CD4-positive, alpha-beta T cell treated with Interleukin-6 for 4 hours (primary cell): ENCODE results near the gene TRDMT1.

ENCODE experiments used
- DNase-seq: peaks from one replicate; pipeline ENCODE4 v3.0.0-alpha.2; 2020; ENCODE audit warnings: mixed read lengths

TRDMT1 gene

DNA sequence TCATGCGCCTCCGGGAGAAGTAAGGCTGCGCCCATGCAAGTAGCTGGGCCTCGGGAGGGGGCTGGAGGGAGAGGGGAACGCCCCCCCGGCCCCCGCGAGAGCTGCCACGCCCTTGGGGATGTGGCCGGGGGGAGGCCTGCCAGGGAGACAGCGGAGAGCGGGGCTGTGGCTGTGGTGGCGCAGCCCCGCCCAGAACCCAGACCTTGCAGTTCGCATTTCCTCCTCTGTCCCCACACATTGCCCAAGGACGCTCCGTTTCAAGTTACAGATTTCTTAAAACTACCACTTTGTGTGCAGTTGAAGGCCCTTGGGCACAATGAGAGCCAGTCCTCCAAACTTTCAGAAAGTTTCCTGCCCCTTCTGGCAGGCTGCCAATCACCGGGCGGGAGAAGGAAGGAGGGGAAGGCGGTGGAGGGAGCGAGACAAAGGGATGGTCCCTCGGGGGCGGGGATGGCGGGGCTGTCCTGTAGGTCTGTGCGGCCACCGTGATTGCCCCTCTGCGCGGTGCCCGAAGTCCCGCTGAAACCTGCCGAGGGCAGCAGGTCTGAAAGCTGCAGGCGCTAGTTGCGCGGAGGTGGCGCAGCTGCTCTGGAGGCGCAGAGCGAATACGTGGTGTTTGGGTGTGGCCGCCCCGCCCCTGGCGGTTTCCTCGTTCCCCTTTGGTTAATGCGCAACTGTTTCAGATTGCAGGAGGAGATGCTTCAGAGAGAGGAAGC is 28.7 kb upstream of the TRDMT1 start:
- DNase-seq: peak; percentile 94

DNA sequence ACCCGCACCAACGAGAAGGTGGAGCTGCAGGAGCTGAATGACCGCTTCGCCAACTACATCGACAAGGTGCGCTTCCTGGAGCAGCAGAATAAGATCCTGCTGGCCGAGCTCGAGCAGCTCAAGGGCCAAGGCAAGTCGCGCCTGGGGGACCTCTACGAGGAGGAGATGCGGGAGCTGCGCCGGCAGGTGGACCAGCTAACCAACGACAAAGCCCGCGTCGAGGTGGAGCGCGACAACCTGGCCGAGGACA is 28.2 kb upstream of the TRDMT1 start:
- DNase-seq: no peak

GRCh38 chr10:17229016-17229716 is 27.7 kb upstream of the TRDMT1 start:
- DNase-seq: peak; percentile 93

DNA sequence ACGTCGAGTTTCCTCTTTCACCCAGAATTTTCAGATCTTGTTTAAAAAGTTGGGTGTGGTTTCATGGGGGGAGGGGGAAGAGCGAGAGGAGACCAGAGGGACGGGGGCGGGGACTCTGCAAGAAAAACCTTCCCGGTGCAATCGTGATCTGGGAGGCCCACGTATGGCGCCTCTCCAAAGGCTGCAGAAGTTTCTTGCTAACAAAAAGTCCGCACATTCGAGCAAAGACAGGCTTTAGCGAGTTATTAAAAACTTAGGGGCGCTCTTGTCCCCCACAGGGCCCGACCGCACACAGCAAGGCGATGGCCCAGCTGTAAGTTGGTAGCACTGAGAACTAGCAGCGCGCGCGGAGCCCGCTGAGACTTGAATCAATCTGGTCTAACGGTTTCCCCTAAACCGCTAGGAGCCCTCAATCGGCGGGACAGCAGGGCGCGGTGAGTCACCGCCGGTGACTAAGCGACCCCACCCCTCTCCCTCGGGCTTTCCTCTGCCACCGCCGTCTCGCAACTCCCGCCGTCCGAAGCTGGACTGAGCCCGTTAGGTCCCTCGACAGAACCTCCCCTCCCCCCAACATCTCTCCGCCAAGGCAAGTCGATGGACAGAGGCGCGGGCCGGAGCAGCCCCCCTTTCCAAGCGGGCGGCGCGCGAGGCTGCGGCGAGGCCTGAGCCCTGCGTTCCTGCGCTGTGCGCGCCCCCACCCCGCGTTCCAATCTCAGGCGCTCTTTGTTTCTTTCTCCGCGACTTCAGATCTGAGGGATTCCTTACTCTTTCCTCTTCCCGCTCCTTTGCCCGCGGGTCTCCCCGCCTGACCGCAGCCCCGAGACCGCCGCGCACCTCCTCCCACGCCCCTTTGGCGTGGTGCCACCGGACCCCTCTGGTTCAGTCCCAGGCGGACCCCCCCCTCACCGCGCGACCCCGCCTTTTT is 26.9 kb upstream of the TRDMT1 start, which contains the start of gene VIM:
Gene VIM, plus strand, starts transcription at position 151 of the 925 bp plus-strand sequence. CDS start 1,182 bp downstream, outside the sequence.
- peak; percentile 93 for DNase-seq

DNA sequence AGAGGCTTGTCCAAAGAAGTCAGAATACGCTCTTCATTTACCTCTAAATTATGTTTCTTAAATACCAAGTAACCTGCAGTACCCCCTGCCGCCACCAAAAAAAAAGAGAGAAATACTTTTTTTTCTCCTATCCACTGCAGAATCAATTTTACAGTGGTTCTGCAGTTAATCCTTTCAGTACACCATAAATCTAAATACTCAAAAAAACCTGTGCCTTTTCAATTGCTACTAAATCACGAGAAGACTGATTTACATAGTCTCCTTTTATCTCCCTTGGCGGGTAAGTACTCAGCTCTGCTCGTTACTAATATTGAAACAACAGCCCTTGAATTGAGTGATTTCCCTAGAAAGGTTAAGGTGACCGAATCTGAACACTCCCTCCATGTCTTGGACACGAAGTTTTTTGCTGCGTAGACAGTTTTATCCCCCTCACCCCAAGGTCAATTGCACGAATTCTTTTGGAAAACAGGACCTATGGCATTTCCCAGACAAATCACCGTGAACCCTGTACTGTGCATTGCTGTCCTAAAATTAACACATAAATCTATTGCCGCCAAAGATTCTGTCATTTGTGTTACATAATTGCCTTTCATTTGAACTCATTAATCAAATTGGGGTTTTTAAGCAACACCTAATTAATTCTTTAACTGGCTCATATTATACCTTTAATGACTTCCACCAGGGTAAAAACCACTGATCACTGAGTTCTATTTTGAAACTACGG is 26.1 kb upstream of the TRDMT1 start:
- peak; percentile 32 for DNase-seq

DNA sequence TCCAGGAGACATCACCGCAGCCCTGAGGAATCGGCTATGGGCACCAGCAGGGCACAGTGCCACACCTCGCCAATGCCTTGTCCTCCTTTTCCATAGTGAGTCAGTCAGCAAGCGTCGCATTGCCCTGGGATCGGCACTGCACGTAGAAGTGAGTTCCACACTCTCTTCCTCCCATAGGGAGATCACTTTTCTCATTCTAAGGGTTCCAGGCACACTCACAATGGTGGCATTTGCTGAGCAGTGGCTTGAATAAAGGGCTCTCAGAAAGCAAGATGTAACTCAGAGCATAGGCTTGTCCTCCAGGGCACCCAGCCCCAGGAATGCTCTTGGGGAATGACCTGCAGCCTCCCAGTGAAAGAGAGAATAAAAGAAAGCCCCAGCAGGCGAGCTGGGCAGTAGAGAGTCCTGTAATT is 25.4 kb upstream of the TRDMT1 start:
- DNase-seq: no peak

- DNase-seq: no peak
These were observed 24.3 kb upstream of the TRDMT1 start for GRCh38 chr10:17225808-17226207.

DNA sequence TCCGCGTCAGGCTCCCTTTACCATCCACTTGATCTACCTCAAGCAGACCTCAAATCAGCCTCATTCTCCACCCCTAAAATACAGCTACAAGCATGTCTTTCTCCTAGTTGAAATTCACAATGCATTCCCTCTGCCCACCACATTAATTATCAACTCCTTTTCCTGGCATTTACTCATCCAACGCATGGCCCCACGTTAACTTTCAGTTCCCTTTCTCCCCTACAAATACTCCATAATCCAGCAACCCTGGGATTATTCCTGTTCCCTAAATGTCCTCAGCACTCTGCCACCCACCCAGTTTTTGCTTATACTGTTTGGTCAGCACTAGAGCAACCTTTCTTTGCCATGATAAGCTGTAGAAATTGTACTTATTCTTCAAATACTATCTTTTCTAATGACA is 20.9 kb upstream of the TRDMT1 start:
- no peak for DNase-seq

- no peak for DNase-seq
These were observed 19.2 kb upstream of the TRDMT1 start for GRCh38 chr10:17220652-17221100.

DNA sequence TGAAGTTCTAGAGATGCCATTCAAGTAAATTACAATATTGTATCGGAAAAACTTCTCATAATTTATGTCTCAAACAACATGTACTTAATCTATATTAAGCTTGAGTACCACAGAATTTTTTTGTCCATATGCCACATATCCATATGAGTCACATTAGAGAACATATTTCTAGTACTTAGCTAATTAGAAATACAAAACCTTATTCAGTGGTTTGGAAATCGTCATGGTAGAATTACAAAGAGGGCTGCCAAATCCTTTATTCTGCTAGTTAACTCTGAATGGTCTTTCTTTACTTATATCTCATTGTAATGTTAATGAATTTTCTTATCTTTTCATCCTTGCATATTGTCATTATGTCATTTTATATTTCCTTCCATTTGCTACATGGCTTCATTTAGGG is 17.6 kb upstream of the TRDMT1 start:
- DNase-seq: no peak

DNA sequence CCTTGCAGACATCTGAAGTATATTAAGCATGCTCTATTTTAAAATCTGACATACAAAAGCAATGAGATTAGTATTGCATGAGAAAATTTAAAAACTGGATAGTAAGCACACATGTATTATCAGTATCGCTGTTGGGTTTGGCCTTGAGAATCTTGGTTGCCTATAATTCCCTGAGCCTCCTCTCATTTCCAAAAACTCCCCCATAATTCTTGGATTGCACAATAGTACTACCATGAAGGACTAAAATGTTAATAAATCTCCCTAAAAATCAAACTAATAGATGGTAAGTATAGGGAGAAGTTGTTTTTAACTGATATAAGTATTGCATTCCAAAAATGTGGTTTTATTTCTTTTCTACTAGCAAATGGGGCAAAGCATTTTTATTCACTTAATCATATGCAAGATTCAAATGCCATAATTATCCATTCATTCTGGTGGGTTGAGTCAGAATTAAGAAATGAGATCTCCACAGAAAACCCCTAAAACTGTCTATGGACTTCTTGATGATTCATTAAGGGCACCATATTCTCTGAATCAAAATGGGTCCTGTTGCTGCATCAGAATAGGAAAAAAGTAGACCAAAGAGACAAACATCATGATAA is 16.3 kb upstream of the TRDMT1 start:
- DNase-seq: no peak

DNA sequence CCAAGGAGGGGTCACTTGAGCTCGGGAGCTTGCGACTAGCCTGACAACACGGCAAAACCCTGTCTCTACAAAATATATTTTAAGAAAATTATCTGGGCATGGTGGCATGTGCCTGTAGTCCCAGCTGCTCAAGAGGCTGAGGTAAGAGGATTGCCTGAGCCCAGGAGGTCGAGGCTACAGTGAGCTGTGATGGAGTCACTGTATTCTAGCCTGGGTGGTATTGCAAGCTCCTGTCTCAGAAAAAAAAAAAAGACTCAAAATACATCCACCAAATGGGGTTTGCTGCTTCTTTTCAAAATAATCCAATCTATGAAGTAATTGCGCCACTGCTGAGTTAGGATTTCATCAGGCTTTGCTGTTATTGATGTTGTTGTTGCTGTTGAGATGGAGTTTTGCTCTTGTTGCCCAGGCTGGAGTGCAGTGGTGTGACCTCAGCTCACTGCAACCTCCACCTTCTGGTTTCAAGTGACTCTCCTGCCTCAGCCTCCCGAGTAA is 15.5 kb upstream of the TRDMT1 start:
- DNase-seq: no peak

DNA sequence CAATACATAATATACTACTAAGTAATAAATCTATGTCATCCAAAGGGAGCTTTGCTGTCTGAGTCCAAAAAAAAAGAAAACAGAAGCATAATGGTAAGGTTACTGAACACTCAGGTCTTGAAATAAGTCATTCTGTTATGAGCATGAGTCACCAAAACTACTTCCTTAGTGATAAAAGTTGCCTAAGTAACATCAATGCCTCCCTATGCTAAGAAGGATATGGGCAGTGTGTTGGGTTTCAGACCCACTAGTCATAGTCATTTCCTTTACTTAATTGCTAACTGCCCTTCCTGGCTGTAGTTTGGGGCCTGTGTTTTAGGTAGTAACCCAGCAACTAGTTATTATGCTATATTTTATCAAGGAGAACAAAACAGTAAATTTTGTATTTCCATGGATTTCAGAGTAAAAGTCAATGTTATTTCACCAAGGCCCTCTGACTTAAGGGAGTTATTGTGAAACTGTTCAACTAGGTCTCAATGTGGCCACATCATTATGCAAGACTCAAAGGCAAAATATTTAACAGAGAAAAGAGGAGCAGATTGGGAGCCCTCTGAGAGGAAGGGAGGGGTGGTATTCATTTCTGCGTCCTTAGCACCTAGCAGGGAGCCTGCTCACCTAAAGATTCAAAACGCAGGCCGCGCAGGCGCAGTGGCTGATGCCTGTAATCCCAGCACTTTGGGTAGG is 14.9 kb upstream of the TRDMT1 start:
- peak; percentile 43 for DNase-seq

- DNase-seq: no peak
These were observed 14.3 kb upstream of the TRDMT1 start for GRCh38 chr10:17215782-17216122.

DNA sequence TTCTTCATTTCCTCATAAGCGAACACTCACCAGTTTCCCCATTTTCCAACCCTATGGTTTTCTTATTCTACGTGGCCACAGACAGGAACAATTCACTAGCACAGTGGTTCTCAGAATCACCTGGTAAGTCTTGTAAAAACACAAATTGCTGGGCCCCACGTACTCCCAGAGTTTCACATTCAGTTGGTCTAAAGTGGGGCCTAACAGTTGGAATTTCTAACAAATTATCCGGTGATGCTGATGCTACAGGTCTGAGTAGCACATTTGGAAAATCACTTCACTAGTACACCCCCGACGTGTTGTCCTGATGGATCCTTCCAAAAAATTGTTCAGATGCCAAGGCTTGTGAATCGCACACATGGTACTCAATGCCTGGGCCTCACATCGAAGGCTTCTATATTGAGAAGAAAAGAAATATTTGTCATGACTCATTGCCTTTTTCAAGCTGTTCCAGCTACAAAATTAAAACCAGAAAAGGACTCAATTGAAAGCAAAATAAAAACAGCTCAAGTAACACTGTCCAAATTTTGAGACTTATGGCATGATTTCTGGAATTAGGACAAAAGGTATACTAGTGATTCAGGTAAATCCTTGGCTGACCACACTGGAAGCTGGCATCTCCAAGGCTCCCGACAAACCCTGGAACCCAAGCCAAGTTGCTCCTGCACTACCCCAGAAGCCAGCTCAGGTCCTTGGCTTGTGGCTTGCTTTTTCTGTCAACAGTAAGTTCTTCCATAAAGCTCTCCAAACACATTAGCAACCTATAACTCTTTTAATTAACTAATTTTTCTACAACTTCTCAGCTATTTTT is 13.7 kb upstream of the TRDMT1 start:
- no peak for DNase-seq

DNA sequence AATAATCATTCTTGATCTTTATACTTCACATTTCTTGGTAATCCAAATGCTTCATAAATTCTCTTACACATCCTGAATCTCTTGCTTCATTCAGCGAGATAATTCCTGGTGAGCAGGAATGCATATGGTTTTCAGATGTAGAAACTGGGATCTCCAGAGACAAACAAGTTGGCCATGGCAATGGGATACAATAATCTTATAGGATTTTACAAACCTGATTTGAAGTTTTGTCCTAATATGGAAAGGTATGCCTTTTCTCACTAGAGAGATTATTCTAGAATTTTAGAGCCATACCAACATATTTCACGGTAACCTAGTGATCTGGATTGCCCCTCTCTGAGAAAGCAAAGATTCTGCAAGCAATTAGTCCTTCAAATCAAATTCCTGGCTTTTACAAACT is 13.1 kb upstream of the TRDMT1 start:
- DNase-seq: no peak

- DNase-seq: no peak
These were observed 12.3 kb upstream of the TRDMT1 start for GRCh38 chr10:17213646-17214349.

- no peak for DNase-seq
These were observed 11.3 kb upstream of the TRDMT1 start for GRCh38 chr10:17212802-17213221.

DNA sequence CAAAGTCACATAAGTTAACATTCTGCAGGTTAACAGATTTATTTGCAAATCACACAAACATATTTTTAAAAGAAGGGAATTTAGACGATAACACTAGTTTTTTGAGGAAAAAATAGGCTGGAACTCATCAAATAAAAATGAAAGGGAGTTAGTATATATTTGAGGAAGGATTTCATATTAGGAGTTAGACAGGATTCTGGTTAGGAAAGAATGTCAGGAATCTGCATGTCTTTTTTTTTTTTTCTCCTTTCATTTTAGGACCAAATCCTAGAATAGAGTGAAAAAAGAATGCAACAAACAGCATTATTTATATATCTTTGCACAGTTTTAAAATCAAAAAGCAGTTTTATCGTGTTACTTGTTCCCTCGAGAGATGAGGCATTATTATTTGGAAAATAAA is 8.9 kb upstream of the TRDMT1 start:
- no peak for DNase-seq

DNA sequence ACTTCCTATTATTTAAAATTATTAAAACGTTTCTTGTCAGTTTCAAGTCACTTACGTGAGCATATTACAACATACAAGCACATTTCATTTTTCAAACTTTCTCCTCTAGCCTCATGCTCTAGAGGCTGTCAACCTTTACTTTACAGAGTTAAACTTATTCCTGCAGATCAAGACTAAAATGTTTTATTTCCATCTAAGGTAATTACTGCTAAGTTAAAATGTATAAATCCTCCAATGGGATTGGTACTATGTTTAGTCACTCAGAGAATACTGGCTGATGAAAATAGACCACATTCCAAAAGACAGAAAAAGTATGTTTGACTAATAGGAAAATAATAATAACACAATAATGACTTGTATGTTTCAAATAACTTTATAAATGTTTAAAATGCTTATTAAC is 8.4 kb upstream of the TRDMT1 start:
- DNase-seq: no peak
